ENCODE measurements around the gene MSANTD1.

The MSANTD1 gene

DNA sequence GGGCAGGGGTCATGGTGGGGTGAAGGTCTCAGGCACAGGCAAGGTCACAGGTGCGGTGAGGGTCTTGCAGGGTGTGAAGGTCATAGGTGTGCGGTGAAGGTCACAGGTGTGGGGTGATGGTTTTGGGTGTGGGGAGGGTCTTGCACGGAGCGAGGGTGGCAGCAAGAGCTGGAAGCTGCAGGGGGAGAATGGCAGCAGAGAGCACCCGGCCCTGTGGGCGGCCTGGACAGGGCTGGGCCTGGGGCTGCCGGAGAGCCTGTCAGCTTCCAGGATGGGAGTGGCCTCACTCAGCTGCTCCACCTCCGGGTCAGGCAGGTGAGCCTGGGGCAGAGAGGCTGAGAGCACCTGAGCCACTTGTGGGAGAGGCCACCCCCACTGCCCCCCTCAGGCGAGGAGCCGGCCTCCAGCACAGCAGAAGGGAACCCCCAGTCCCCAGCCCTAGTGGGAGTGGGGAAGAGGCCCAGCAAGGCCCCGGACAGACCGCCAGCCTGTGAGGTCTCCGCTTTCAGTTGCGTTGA lies 1.5 kb downstream of the MSANTD1 start:
- DNase-seq: no peak

GRCh38 chr4:3250956-3251690 lies 2.2 kb downstream of the MSANTD1 start:
- DNase-seq: no peak

- no peak for DNase-seq
Measured at GRCh38 chr4:3251691-3252479, 2.9 kb downstream of the MSANTD1 start.

DNA sequence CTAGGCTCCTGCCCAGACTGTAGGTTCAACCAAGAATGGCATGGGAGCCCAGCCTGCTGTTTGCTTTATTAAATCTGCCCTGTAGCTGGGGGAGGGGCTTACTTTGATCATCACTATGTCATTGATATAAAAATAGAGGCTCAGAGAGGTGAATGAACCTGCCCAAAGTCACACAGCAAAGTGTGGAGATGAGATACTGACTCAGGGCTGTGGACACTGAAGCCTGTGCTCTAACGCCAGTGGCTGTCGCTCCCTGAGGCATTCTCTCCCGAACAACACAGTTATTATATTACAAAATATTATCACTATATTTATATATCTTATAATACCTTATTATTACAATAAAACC lies 3.5 kb downstream of the MSANTD1 start:
- DNase-seq: no peak

- no peak for DNase-seq
Measured at GRCh38 chr4:3252831-3253641, 4.1 kb downstream of the MSANTD1 start.

DNA sequence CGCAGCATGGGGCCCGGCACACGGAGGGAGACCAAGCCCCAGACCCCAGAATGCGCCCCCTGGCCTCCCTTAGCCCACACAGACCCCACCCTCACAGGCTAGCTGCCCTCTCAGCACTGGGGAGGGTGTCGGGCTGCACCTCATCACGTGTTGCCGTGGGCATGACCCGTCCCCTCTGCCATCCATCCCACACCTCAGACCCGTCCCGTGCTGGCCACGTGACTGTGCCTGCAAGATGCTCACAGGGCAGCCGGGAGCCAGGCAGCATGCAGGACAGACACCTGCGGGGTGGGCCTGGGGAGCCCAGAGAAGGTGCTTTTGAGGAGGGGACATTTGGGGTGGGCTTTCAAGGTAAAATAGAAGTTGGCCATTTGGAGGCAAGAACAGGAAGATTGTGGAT lies 4.8 kb downstream of the MSANTD1 start:
- no peak for DNase-seq

GRCh38 chr4:3254302-3255131 lies 5.6 kb downstream of the MSANTD1 start:
- DNase-seq: no peak

DNA sequence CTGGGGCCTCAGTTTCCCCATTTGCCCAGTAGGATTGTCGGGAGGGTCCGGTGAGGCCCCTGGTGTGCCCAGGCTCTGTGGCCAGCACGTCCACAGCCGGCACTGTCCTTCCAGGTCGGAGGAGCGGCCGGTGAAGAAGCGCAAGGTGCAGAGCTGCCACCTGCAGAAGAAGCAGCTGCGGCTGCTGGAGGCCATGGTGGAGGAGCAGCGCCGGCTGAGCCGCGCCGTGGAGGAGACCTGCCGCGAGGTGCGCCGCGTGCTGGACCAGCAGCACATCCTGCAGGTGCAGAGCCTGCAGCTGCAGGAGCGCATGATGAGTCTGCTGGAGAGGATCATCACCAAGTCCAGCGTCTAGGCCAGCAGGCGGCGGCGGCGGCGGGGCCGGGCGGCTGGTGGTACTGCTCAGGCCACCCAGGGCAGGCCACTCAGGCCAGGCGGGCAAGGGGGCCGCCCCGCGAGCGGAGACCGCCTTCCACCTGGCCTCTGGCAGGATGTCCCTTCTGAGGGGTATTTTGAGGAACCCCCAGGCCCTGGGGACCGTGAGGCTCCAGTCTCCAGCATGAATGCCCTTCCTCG lies 6.7 kb downstream of the MSANTD1 start:
- DNase-seq: no peak

- DNase-seq: no peak
Measured at GRCh38 chr4:3256230-3257102, 7.5 kb downstream of the MSANTD1 start.

- DNase-seq: no peak
Measured at GRCh38 chr4:3257103-3257555, 8.2 kb downstream of the MSANTD1 start.

- DNase-seq: no peak
Measured at GRCh38 chr4:3257556-3258482, 8.9 kb downstream of the MSANTD1 start.

- DNase-seq: no peak
Measured at GRCh38 chr4:3261411-3262207, 12.7 kb downstream of the MSANTD1 start.

- no peak for DNase-seq
Measured at GRCh38 chr4:3262208-3263052, 13.5 kb downstream of the MSANTD1 start.

DNA sequence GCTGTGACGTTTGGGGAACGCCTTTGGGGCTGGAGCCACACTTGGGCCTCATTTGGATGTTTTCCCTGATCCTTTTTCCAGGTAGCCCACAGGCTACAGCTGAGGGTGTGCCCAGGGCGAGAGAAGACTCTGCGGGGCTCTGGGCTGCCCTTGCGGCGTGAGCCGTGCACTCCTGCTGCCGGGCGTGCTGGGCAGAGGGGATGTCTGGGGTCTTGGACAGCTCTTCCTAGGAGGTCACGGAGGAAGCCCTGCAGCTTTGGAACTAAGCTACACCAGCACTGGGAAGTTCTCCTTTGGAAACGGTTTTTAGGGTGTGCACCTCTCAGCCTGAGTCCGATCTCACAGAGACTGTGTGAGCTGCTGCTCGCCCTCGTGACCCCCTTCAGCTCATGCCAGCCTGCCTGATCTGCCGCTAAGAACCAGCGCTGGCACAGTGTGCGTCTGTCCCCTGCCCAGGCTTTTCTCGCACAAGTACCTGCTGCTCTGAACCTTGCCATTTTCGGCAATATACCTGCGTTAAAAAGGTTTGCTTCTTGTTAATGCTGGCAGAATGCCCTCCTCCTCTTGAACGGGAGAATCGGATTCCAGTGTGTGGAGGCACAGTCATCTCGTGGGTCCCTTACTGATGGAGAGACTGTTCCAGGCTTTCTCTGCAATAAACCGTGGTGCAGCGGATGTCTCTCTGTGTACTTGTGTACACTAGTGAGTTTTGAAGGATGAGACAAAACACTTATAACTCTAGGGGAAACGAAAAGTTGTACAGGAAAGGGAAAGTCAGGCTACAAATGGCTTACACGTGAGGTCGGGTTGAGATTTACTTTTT lies 14.3 kb downstream of the MSANTD1 start:
- no peak for DNase-seq

- no peak for DNase-seq
Measured at GRCh38 chr4:3263876-3264193, 14.9 kb downstream of the MSANTD1 start.

DNA sequence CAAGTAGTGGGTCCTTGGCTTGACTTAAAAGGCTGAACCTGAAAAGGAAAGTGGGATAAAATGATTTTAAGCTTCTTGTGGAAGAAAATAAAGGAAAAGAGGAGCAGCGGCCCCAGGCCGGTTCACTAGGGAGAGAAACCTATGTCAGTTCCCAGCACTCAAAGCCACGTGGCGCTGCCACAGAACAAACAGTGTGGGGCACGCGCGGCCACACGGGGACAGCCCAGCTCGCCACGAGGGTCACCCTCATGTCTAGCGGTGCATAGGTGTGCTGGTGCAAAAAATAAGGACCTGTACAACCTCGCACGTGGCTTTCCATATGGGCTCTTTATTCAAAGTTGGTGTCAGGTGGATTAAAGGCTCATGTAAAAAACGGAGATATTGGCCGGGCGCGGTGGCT lies 17.1 kb downstream of the MSANTD1 start:
- DNase-seq: no peak
